ENCODE results near the gene KCNC1.

Gene KCNC1

GRCh38 chr11:17734418-17734911 is at the start of gene KCNC1:
Gene KCNC1 (plus strand): TSS chr11:17734781. CDS start chr11:17736003, 1,222 bp downstream.
- no peak for DNase-seq

DNA sequence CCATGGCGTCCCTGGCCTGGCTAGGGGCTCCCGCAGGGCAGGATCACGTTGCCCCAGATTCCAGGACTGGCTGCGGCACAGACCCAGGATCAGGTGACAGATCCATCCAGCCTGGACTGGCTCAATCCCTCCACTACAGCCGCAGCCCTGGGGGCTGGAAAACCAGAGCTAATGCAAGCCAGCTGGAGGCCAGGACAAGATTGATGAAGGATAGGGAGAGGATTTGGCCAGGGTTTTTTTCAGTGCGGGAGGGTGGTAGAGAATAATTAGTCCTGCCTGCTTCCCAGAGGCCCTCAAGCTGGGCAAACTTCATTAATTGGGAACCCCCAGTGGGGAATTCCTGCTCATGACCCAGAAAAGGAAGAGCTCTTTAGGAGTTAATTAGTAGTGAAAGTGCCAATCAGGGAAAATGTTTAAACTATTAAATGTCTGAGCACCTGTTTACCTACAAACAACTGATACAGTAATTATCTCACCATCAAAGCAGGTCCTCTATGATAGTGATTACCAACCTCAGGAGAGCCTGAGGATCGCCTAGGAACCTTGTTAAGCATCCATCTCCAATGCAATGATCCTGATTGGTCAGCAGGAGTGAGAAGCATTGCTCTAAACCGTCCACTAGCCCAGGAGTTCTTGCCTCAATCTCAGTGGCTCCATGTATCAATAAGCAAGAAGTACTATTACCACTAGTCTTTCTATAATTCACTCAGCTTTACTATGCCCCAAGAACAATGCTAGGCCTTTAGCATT is 48.2 kb upstream of the KCNC1 start:
- no peak for DNase-seq

GRCh38 chr11:17687946-17688670 is 46.5 kb upstream of the KCNC1 start:
- DNase-seq, result no peak

DNA sequence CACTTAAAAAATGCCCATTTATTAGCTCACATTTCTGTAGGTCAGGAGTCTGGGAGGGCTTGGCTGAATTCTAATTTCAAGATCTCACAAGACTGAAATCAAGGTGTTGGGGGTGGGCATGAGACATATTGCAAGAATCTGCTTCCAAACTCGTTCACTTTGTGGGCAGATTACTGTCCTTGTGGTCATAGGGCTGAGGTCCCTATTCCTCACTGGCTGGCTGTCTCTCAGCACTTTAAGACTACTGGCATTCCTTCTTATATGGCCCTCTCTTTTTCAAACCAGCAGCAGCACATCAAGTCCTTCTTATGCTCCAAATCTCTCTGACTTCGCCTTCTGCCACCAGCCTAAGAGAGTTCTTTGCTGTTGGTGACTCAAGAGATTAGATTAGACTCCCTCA is 43.0 kb upstream of the KCNC1 start:
- no peak for DNase-seq

- DNase-seq, result no peak
These were observed 42.6 kb upstream of the KCNC1 start for GRCh38 chr11:17691976-17692375.

GRCh38 chr11:17692931-17693330 is 41.6 kb upstream of the KCNC1 start:
- no peak for DNase-seq

DNA sequence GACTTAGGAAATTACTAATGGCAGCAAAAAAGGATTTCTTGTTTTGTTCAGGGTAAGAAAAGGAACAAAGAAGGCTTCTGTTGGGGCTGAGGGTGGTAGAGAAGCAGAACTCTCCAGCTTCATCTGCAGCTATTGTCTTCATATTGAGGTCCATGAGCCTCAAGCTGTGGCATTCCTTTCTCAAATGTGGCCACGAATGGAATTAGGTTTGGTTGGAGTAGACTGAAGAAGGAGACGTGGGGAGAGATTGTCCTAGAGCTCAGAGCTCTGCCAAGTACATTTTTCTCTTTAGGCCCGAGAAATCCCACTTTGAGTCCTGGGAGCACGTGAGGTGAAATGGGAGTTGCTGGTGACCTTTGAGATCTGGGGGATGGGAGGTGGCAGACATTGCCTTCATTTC is 41.0 kb upstream of the KCNC1 start:
- no peak for DNase-seq

DNA sequence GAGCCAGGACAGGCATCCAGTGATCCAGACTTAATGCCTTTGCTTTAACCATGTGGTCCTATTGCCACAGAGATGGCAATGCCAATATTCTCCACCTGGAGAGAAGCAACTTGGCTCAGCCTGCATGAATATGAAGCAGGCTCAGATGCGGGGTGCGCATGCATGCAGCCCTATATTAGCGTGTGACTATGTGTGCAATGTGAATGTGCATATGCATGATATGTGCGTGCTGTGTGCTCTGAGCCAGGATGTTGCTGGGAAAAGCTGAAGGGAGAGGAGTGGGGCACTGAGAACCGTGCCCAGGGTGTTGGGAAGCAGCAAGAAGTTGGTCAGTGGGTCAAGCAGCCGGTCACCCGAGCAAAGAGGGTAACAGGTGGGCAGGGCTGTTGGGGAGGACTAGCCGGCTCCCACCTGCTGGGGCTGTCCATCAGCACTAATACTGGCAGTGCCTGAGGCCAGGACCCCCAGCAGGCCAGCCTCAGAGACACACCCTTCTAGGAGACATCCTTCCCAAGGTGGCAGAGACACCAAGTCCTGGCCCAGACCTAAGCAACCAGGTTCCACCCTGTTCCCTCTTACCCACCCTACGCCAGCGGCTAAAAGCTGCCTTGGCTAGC is 40.0 kb upstream of the KCNC1 start:
- no peak for DNase-seq

- no peak for DNase-seq
These were observed 38.8 kb upstream of the KCNC1 start for GRCh38 chr11:17695454-17696441.

DNA sequence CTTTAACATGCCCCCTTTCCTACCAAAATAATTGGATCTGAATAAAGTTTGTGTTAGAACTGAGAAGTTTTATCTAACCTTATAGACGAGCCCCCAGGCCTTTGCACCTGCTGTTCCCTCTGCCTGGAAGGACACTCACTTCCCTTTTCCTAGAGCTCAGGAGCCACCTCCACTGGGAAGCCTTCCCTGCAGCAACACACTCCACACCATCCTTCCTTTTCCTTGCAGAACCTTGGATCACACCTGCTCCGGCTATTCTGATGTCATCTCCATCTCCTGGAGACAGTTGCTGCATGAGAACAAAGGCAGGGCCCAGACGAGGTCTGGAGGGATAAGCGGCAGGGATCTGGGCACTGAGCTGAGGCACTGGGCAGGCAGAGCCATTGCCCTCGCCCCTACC is 37.8 kb upstream of the KCNC1 start:
- no peak for DNase-seq

DNA sequence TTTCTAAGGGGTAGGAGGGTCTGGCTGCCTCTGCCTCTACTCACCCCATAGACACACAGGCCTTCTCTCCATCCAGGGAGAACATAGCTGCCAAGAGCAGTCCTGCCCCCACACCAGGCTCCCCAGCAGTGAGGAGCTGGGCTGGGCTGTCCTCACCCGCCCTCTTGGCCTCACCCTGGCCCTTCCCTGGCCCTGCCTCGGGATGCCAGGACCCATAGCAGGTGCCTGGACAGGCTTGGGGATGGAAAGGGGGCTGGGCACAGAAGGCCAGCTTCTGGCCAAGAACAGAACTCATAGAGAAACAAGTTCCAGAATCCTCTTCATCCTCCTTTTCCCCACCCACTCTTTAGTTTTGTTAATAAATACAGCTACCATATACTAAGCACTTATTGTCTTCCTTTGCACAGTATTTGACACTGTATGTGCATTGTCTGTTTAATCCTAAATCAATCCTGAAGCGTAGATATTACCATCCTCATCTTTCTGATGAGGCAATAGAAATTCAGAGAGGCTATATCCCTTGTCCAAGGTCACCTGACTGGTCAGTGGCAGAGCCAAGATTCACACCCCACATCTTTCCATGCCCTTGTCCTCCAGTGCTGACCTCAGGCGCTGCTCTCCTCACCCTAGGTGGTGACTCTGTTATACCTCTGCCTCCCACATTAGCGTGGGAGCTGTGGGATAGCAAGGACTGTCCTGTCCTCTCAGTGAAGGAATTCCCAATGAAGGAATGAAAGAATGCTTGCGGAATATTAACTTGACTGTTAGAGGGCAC is 37.2 kb upstream of the KCNC1 start:
- no peak for DNase-seq

GRCh38 chr11:17699147-17700114 is 35.1 kb upstream of the KCNC1 start:
- DNase-seq, result no peak

- DNase-seq, result no peak
These were observed 33.6 kb upstream of the KCNC1 start for GRCh38 chr11:17700991-17701390.

GRCh38 chr11:17702876-17703275 is 31.7 kb upstream of the KCNC1 start:
- DNase-seq, result no peak

DNA sequence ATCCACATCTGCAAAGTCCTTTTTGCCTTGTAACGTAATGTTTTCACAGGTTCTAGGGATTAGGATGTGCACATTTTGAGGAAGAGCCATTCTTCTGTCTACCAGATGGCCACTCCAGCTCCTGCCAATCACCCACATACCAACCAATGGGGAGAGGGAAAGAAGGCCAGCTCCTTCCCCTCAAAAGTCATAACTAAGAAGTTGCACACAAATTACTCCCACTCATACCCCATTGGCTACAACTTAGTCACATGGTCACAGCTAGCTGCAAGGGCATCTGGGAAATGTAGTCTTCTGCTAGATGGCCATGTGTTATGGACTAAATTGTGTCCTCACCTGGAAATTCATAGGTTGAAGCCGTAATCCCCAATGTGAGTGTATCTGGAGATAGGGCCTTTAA is 30.6 kb upstream of the KCNC1 start:
- DNase-seq, result no peak

- no peak for DNase-seq
These were observed 26.8 kb upstream of the KCNC1 start for GRCh38 chr11:17707830-17708229.

- no peak for DNase-seq
These were observed 22.7 kb upstream of the KCNC1 start for GRCh38 chr11:17711836-17712235.

GRCh38 chr11:17713851-17714250 is 20.7 kb upstream of the KCNC1 start:
- DNase-seq, result no peak

GRCh38 chr11:17714356-17714854 is 20.2 kb upstream of the KCNC1 start:
- DNase-seq, result no peak

GRCh38 chr11:17714870-17715269 is 19.7 kb upstream of the KCNC1 start:
- no peak for DNase-seq

All from stimulated activated CD4-positive, alpha-beta T cell treated with anti-CD3 and anti-CD28 coated beads, Interleukin-4, amount 100 ng/mL, for 1 hour (primary cell).